PFSK-1 (cell line): Measurements from ENCODE around the gene SPACA4.
A peak's percentile ranks its signal among the peaks of the same experiment; 100 is the strongest.

Experiments used
- FOXP2 ChIP-seq: optimal IDR thresholded peaks from 2 replicates; pipeline ENCODE3; 2011; ENCODE audit warnings: borderline replicate concordance, control low read depth, inconsistent platforms; ENCODE audit not compliant: insufficient read depth; ENCODE audit errors: extremely low read length, extremely low read depth
- POLR2AphosphoS5 ChIP-seq: IDR thresholded peaks from 2 replicates; pipeline ENCODE4 v1.6.1; 2012; ENCODE audit warnings: low read depth, mild to moderate bottlenecking, control low read depth, low read length, moderate library complexity
- REST ChIP-seq, 2 experiments: IDR thresholded peaks; 2 replicates each; pipeline versions ENCODE4 v1.6.1 to v1.8.0; 2011 to 2012; ENCODE audit warnings: low read depth in 2 of 2, low read length in 2 of 2, control low read depth in 1 of 2, inconsistent platforms in 1 of 2, mild to moderate bottlenecking in 1 of 2, moderate library complexity in 1 of 2; ENCODE audit not compliant: insufficient read depth in 1 of 2
- SIN3A ChIP-seq: IDR thresholded peaks from 2 replicates; pipeline ENCODE4 v1.6.1; 2012; ENCODE audit warnings: mild to moderate bottlenecking, low read length, moderate library complexity, borderline replicate concordance; ENCODE audit not compliant: insufficient read depth
- TAF1 ChIP-seq: IDR thresholded peaks from 2 replicates; pipeline ENCODE4 v1.6.1; 2012; ENCODE audit warnings: low read length, control low read depth, borderline replicate concordance; ENCODE audit not compliant: insufficient read depth

Gene SPACA4

GRCh38 chr19:48638831-48639381, 32.4 kb downstream of the SPACA4 start:
- TF ChIP-seq FOXP2 (peak; percentile 7), TAF1 (peak; percentile 80; the same call in 1 of the 2 replicates), POLR2AphosphoS5 (peak; percentile 98), SIN3A (peak; percentile 31; the same call in 1 of the 2 replicates), REST (IDR thresholded peaks at IDR 0.05; ENCODE audit: insufficient read depth in 1 of 2, low read depth in 2 of 2, low read length in 2 of 2) (0 out of 4 replicates have a peak, but pooled peaks of 1 of the 2 experiments have one; percentile 21)

GRCh38 chr19:48639483-48640375, 33.2 kb downstream of the SPACA4 start:
- no peak for TF ChIP-seq REST (IDR thresholded peaks at IDR 0.05; ENCODE audit: insufficient read depth in 1 of 2, low read depth in 2 of 2, low read length in 2 of 2)
- no peak for TF ChIP-seq POLR2AphosphoS5
- TF ChIP-seq SIN3A = no peak
- TF ChIP-seq FOXP2 = no peak
- TF ChIP-seq TAF1 = no peak

GRCh38 chr19:48641850-48642249, 35.3 kb downstream of the SPACA4 start:
- no peak for TF ChIP-seq TAF1
- no peak for TF ChIP-seq FOXP2

- no peak for TF ChIP-seq POLR2AphosphoS5
- no peak for TF ChIP-seq SIN3A
- no peak for TF ChIP-seq TAF1
- no peak for TF ChIP-seq REST (IDR thresholded peaks at IDR 0.05; ENCODE audit: insufficient read depth in 1 of 2, low read depth in 2 of 2, low read length in 2 of 2)
- TF ChIP-seq FOXP2 = no peak
Measured at GRCh38 chr19:48642862-48643261, 36.3 kb downstream of the SPACA4 start.

- TF ChIP-seq FOXP2 = no peak
- no peak for TF ChIP-seq REST (IDR thresholded peaks at IDR 0.05; ENCODE audit: insufficient read depth in 1 of 2, low read depth in 2 of 2, low read length in 2 of 2)
- TF ChIP-seq POLR2AphosphoS5 = no peak
- TF ChIP-seq SIN3A = no peak
- TF ChIP-seq TAF1 = no peak
Measured at GRCh38 chr19:48644355-48644754, 37.8 kb downstream of the SPACA4 start.
